ENCODE results near the gene NUBP2.

The NUBP2 gene

GRCh38 chr16:1759511-1759910 is 23.2 kb upstream of the NUBP2 start:
- no peak for DNase-seq

- no peak for DNase-seq
Measured at GRCh38 chr16:1760911-1761310, 21.8 kb upstream of the NUBP2 start.

GRCh38 chr16:1761751-1762150 is 21.0 kb upstream of the NUBP2 start:
- no peak for DNase-seq

GRCh38 chr16:1762196-1762878 is 20.4 kb upstream of the NUBP2 start:
- DNase-seq: no peak

GRCh38 chr16:1762879-1763520 is 19.8 kb upstream of the NUBP2 start:
- DNase-seq: no peak

- peak; percentile 78 for DNase-seq
Measured at GRCh38 chr16:1763521-1764511, 18.9 kb upstream of the NUBP2 start.

GRCh38 chr16:1764971-1765370 is 17.8 kb upstream of the NUBP2 start:
- DNase-seq: no peak

GRCh38 chr16:1765826-1766225 is 16.9 kb upstream of the NUBP2 start:
- DNase-seq: no peak

- DNase-seq: no peak
Measured at GRCh38 chr16:1766231-1766630, 16.5 kb upstream of the NUBP2 start.

- DNase-seq: no peak
Measured at GRCh38 chr16:1766701-1767100, 16.1 kb upstream of the NUBP2 start.

GRCh38 chr16:1767116-1767994 is 15.4 kb upstream of the NUBP2 start:
- no peak for DNase-seq

GRCh38 chr16:1768061-1768766 is 14.5 kb upstream of the NUBP2 start:
- DNase-seq: no peak

GRCh38 chr16:1768767-1769401 is 13.9 kb upstream of the NUBP2 start:
- no peak for DNase-seq

- no peak for DNase-seq
Measured at GRCh38 chr16:1769402-1770300, 13.1 kb upstream of the NUBP2 start.

GRCh38 chr16:1770328-1771187 is 12.2 kb upstream of the NUBP2 start:
- peak; percentile 56 for DNase-seq

- peak; percentile 82 for DNase-seq
Measured at GRCh38 chr16:1771188-1771863, 11.4 kb upstream of the NUBP2 start, which contains the start of gene NME3. Gene NME3 (minus strand): TSS chr16:1771543. CDS start chr16:1771534, 9 bp downstream.

- peak; percentile 43 for DNase-seq
Measured at GRCh38 chr16:1771864-1772361, 10.8 kb upstream of the NUBP2 start.

- peak; percentile 46 for DNase-seq
Measured at GRCh38 chr16:1772362-1772907, 10.3 kb upstream of the NUBP2 start, which contains the start of gene EME2. Gene EME2 (plus strand): TSS chr16:1772810. CDS start chr16:1773228, 418 bp downstream.

Data from eye (tissue), 1 donor.